Retinal pigment epithelial cell (primary cell): ENCODE measurements around the gene PSRC1.

ENCODE experiments used
- DNase-seq: peaks from one replicate; pipeline ENCODE4 v3.0.0-alpha.2; 2010; ENCODE audit warnings: low read depth
- H3K4me3 ChIP-seq: 2 replicates; pipeline ENCODE4 v1.5.1; 2011; ENCODE audit warnings: mild to moderate bottlenecking, low read length, control low read depth, moderate library complexity
- CTCF ChIP-seq: conservative IDR thresholded peaks from 2 replicates; pipeline ENCODE4 v1.5.1; 2011; ENCODE audit warnings: low read depth, low read length, control low read depth, inconsistent platforms

Gene PSRC1

DNA sequence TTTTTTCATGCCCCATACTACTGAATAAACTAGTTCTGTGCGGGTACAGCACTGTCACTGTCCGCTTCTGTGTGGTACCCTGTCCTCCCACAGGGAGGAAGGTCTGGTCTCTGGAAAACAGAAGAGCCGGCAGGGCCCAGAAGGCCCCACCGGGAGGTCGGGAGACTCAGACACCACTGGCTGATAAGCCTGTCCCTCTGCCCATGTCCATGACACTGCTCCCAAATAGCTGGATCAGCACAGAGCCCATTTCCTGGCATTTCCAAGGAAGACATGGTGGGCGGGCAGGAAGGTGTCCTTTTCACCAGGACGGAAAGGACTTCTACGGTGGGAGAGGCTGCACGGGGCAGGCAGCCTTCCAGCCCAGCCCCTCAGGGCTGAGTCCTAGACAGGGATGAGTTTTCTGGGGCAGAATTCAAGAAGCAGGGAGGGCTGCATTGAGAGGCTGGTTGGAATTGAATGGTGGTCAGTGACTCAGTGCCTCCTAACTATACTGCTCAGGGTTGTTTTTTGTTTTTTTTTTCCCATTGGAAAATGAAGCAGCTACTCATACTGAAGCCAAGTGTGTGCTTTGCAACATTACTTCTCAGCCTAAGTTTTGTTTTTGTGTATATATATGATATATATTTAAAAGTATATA, 7.1 kb downstream of the PSRC1 start:
- no peak for TF ChIP-seq CTCF
- no peak overlapping the region for H3K4me3 ChIP-seq
- no peak for DNase-seq

DNA sequence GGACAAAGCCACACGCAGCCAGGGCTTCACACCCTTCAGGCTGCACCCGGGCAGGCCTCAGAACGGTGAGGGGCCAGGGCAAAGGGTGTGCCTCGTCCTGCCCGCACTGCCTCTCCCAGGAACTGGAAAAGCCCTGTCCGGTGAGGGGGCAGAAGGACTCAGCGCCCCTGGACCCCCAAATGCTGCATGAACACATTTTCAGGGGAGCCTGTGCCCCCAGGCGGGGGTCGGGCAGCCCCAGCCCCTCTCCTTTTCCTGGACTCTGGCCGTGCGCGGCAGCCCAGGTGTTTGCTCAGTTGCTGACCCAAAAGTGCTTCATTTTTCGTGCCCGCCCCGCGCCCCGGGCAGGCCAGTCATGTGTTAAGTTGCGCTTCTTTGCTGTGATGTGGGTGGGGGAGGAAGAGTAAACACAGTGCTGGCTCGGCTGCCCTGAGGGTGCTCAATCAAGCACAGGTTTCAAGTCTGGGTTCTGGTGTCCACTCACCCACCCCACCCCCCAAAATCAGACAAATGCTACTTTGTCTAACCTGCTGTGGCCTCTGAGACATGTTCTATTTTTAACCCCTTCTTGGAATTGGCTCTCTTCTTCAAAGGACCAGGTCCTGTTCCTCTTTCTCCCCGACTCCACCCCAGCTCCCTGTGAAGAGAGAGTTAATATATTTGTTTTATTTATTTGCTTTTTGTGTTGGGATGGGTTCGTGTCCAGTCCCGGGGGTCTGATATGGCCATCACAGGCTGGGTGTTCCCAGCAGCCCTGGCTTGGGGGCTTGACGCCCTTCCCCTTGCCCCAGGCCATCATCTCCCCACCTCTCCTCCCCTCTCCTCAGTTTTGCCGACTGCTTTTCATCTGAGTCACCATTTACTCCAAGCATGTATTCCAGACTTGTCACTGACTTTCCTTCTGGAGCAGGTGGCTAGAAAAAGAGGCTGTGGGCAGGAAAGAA, 8.1 kb downstream of the PSRC1 start:
- no peak for DNase-seq
- H3K4me3 ChIP-seq = no peak overlapping the region
- no peak for TF ChIP-seq CTCF

GRCh38 chr1:109273570-109274288, 9.2 kb downstream of the PSRC1 start:
- no peak for DNase-seq

GRCh38 chr1:109272831-109273547, 10.0 kb downstream of the PSRC1 start:
- peak; percentile 4 for TF ChIP-seq CTCF
- no peak for DNase-seq
- H3K4me3 ChIP-seq = no peak overlapping the region

More at GRCh38 chr1:109273570-109274288, 9.2 kb downstream of the PSRC1 start:
- TF ChIP-seq CTCF = no peak
- H3K4me3 ChIP-seq = no peak overlapping the region

DNA sequence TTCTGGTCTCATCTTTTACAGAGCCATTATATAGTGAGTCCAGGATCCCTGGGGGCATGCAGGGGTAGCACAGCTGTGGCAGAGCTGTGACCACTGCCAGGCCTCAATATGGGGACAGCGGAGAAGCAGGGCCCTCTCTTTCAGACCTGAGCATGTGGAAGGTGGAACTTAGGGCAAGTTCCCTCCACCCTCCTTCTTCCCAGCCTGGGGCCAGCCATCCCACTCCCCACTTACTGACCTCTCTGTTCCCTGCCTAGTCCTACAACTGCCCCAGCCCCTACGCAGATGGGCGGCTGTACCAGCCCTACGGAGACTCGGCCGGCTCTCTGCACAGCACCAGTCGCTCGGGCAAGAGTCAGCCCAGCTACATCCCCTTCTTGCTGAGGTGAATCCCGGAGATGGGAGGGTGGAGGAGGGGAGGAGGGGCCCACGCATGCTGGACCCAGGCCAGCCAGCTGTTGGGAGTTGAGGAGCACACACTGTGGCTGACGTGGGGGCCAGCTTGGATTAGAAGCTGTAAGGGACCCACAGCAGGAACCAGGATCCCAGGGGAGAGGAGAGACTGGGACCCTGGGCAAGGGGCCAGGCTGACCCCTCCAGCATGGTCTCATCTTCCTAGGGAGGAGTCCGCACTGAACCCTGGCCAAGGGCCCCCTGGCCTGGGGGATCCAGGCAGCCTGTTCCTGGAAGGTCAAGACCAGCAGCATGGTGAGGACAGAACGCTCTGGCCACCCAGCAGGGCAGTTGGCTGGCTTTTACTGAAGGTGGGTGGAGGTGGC, 10.7 kb downstream of the PSRC1 start:
- TF ChIP-seq CTCF = no peak
- H3K4me3 ChIP-seq = no peak overlapping the region
- DNase-seq = no peak

- TF ChIP-seq CTCF = no peak
- DNase-seq = no peak
- H3K4me3 ChIP-seq = no peak overlapping the region
Measured at GRCh38 chr1:109271458-109271857, 11.5 kb downstream of the PSRC1 start.
